T1000 (cell line): ENCODE data around the gene CPED1.
"Not testable (repeated sequence)": the region's sequence is repeated elsewhere in the genome, so short reads cannot be mapped to it uniquely, and the experiment has no call there.

Experiments used
- DNase-seq: peaks from one replicate; lab custom pipeline; 2025; ENCODE audit warnings: mixed read lengths; lab: John Stamatoyannopoulos, UW

Gene CPED1

GRCh38 chr7:120981888-120982615 is 6.5 kb upstream of the CPED1 start:
- no peak for DNase-seq

- DNase-seq, result not testable (repeated sequence)
Measured at GRCh38 chr7:120983592-120983991, 4.9 kb upstream of the CPED1 start.

- no peak for DNase-seq
Measured at GRCh38 chr7:120984406-120984805, 4.1 kb upstream of the CPED1 start.

- no peak for DNase-seq
Measured at GRCh38 chr7:120985130-120985758, 3.3 kb upstream of the CPED1 start.

- no peak for DNase-seq
Measured at GRCh38 chr7:120985839-120986238, 2.7 kb upstream of the CPED1 start.

GRCh38 chr7:120986650-120987049 is 1.9 kb upstream of the CPED1 start:
- no peak for DNase-seq

- no peak for DNase-seq
Measured at GRCh38 chr7:120987280-120987679, 1.2 kb upstream of the CPED1 start.

GRCh38 chr7:120987683-120988590 is 574 bp upstream of the CPED1 start:
- peak; percentile 58 for DNase-seq

GRCh38 chr7:120989257-120990220 is 1.0 kb downstream of the CPED1 start:
- DNase-seq, result no peak

- DNase-seq, result no peak
Measured at GRCh38 chr7:120990468-120991118, 2.1 kb downstream of the CPED1 start.

- DNase-seq, result no peak
Measured at GRCh38 chr7:120991161-120991560, 2.6 kb downstream of the CPED1 start.

GRCh38 chr7:120991581-120991980 is 3.1 kb downstream of the CPED1 start:
- DNase-seq, result no peak

- DNase-seq, result no peak
Measured at GRCh38 chr7:120992272-120992964, 3.9 kb downstream of the CPED1 start.

GRCh38 chr7:120992965-120993494 is 4.5 kb downstream of the CPED1 start:
- DNase-seq, result no peak

GRCh38 chr7:120993553-120994191 is 5.2 kb downstream of the CPED1 start:
- DNase-seq, result no peak

GRCh38 chr7:120994512-120995410 is 6.2 kb downstream of the CPED1 start:
- no peak for DNase-seq

- DNase-seq, result no peak
Measured at GRCh38 chr7:120995654-120996053, 7.1 kb downstream of the CPED1 start.

GRCh38 chr7:120996333-120996987 is 7.9 kb downstream of the CPED1 start:
- no peak for DNase-seq
